ENCODE data around the gene LRRN2.

The LRRN2 gene

GRCh38 chr1:204611036-204611435, 74.5 kb downstream of the LRRN2 start:
- H3K4me3 ChIP-seq (ENCODE audit: low read depth, low read length), result no peak overlapping the region
- TF ChIP-seq CTCF (IDR thresholded peaks at IDR 0.05; ENCODE audit: low read depth, low read length, missing control alignments), result no peak
- no peak for DNase-seq (ENCODE audit: low read depth)

- TF ChIP-seq CTCF (IDR thresholded peaks at IDR 0.05; ENCODE audit: low read depth, low read length, missing control alignments), result no peak
- no peak for DNase-seq (ENCODE audit: low read depth)
- H3K4me3 ChIP-seq (ENCODE audit: low read depth, low read length), result no peak overlapping the region
Measured at GRCh38 chr1:204607910-204608309, 77.6 kb downstream of the LRRN2 start.

- H3K4me3 ChIP-seq (ENCODE audit: low read depth, low read length), result no peak overlapping the region
- no peak for TF ChIP-seq CTCF (IDR thresholded peaks at IDR 0.05; ENCODE audit: low read depth, low read length, missing control alignments)
- no peak for DNase-seq (ENCODE audit: low read depth)
Measured at GRCh38 chr1:204605791-204606190, 79.7 kb downstream of the LRRN2 start.

GRCh38 chr1:204602871-204603542, 82.5 kb downstream of the LRRN2 start:
- no peak for TF ChIP-seq CTCF (IDR thresholded peaks at IDR 0.05; ENCODE audit: low read depth, low read length, missing control alignments)
- no peak overlapping the region for H3K4me3 ChIP-seq (ENCODE audit: low read depth, low read length)
- DNase-seq (ENCODE audit: low read depth), result no peak

GRCh38 chr1:204602111-204602579, 83.4 kb downstream of the LRRN2 start:
- no peak for TF ChIP-seq CTCF (IDR thresholded peaks at IDR 0.05; ENCODE audit: low read depth, low read length, missing control alignments)
- no peak overlapping the region for H3K4me3 ChIP-seq (ENCODE audit: low read depth, low read length)
- DNase-seq (ENCODE audit: low read depth), result no peak

- H3K4me3 ChIP-seq (ENCODE audit: low read depth, low read length), result no peak overlapping the region
- DNase-seq (ENCODE audit: low read depth), result no peak
- peak; percentile 35 for TF ChIP-seq CTCF (IDR thresholded peaks at IDR 0.05; ENCODE audit: low read depth, low read length, missing control alignments)
Measured at GRCh38 chr1:204600968-204601367, 84.6 kb downstream of the LRRN2 start.

- no peak for DNase-seq (ENCODE audit: low read depth)
- no peak overlapping the region for H3K4me3 ChIP-seq (ENCODE audit: low read depth, low read length)
- no peak for TF ChIP-seq CTCF (IDR thresholded peaks at IDR 0.05; ENCODE audit: low read depth, low read length, missing control alignments)
Measured at GRCh38 chr1:204600203-204600602, 85.3 kb downstream of the LRRN2 start.
